SH-SY5Y (cell line): ENCODE measurements around the gene KRT9.

Experiments
- GATA2 ChIP-seq: IDR thresholded peaks from 2 replicates; pipeline ENCODE4 v1.6.1; 2011; ENCODE audit warnings: mild to moderate bottlenecking, low read depth, low read length
- GATA3 ChIP-seq: IDR thresholded peaks from 2 replicates; pipeline ENCODE4 v1.6.1; 2011; ENCODE audit warnings: low read depth, mild to moderate bottlenecking, low read length, moderate library complexity

DNA sequence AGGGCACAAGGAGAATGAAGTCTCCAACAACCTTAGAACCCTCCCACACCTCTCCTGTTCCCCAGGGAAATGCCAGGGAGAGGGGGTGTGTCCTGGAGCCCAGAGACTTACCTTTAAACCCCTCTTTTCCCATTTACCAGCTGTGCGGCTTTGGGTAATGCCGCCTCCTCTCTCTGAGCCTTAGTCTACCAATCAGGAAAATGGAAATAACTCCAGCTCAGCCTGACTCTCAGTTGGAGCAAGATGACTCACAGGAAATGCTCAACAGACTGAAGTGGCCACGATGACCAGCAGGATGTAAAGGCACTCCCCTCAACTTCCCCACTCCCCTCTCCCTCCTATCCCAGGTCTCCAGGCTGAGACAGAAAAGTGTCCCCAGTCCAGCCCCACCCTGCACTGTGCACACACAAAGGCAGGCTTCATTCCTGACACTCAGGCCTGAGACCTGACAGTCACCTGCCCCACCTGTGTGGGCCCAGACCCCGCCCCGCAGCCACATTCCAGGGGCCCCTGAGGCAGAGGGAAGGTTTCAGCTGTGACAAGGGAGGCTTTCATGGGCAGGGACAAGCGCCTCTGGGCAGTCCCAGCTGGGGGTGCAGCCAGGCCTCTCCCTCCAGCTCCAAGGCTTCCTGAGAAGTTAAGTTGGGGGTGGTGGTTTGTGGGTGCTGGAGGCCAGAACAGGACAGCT is 50.1 kb downstream of the KRT9 start:
- TF ChIP-seq GATA2 (no peak), GATA3 (no peak)
